ENCODE data around the gene MEGF8.

MEGF8 gene

DNA sequence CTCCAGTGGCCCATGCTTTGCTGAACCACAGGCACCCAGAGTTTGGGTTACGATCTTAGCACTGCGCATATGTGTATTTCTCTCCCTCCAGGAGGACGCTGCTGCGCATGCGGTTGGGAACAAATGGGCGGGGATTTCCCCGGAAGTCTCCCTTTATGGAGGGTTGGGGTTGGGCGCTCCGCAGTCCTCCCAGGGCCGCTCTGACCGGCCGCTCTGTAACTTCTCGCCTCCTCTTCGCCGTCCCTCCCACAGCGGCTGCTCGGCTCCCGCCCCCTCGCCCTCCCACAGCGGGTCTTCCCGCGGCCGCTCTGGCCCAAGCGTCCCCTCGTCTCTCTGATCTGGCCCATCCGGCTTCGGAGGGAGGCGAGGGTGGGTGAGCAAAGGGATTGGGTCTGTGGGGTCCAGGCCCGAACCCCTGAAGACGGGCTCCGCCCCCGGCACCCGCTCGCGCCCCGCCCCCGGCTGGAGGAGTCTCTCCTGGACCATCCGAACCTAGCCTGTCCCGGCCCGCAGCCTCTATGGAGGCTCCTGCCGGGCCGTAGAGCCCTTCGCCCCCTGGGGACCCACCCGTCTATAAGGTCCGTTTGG is at the start of gene MEGF8:
Gene MEGF8 (plus strand): TSS at position 328 of the 588 bp plus-strand sequence. CDS start 609 bp downstream, outside the sequence.
- no peak for TF ChIP-seq CTCF (IDR thresholded peaks at IDR 0.05)
- Histone ChIP-seq H3K27ac (peak within 1 kb of the TSS; percentile 39 to 76), H3K4me3 (peak within 1 kb of the TSS; percentile 82)
- peak; percentile 98 for DNase-seq (ENCODE audit: low spot score)

DNA sequence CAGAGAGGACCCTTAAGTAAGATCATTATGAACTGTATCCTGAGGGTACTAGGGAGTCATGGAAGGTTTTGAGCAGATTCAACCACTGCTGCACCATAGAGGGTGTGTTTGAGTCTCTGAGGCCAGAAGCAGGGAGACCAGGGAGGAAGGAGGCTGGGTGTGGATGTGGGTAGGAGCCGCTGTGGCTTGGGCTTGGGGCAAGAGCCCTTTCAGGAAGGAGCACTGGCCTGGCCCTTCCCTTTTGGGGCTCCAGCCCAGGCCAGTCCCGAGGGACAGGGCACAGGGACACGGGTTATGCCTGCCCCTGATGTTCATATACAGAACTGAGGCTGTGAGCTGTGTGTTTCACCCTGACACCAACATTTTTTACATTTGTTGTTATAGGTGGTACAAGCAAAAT is 49.2 kb upstream of the MEGF8 start:
- no peak for DNase-seq (ENCODE audit: low spot score)
- Histone ChIP-seq H3K27ac (peak overlapping the region; percentile 98 to 100), H3K4me3 (no peak overlapping the region)
- TF ChIP-seq CTCF (IDR thresholded peaks at IDR 0.05): no peak

- DNase-seq (ENCODE audit: low spot score): no peak
- H3K4me3 ChIP-seq: no peak overlapping the region
- H3K27ac ChIP-seq: peak overlapping the region; percentile 98 to 100
- no peak for TF ChIP-seq CTCF (IDR thresholded peaks at IDR 0.05)
These were observed 48.6 kb upstream of the MEGF8 start for GRCh38 chr19:42276821-42277220.

DNA sequence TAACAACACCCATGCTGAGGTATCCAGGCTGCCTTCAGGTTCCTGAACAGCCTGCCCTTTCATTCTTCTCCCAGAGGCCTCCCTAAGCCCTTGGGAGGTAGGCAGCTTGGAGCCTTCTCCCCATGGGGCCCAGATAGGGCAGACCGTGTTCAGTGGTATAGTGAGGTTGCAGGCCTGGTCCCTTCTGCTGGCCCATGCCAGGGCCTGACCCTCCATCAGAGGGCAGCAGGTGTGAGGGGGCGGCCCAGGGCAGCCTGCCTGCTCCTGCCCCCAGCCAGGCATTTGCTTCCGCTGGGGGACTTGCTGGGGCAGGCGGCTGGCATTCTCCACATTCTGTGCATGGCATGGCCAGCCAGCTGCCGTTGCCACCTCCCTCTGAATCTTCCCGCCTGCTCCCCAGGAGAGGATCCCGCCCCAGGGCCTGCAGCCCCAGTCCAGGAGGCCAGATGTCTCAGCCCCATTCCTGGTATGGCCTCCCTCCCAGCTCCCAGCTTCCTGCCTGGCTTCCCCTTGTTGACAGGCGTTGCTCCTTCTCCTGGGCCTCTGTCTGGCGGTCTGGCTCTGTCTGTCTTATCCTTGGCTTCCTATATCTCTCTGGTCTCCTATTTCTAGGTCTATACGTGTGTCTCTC is 47.5 kb upstream of the MEGF8 start:
- TF ChIP-seq CTCF (IDR thresholded peaks at IDR 0.05): no peak
- peak overlapping the region; percentile 11 for H3K4me3 ChIP-seq
- H3K27ac ChIP-seq: peak overlapping the region; percentile 98 to 100
- DNase-seq (ENCODE audit: low spot score): peak; percentile 70

DNA sequence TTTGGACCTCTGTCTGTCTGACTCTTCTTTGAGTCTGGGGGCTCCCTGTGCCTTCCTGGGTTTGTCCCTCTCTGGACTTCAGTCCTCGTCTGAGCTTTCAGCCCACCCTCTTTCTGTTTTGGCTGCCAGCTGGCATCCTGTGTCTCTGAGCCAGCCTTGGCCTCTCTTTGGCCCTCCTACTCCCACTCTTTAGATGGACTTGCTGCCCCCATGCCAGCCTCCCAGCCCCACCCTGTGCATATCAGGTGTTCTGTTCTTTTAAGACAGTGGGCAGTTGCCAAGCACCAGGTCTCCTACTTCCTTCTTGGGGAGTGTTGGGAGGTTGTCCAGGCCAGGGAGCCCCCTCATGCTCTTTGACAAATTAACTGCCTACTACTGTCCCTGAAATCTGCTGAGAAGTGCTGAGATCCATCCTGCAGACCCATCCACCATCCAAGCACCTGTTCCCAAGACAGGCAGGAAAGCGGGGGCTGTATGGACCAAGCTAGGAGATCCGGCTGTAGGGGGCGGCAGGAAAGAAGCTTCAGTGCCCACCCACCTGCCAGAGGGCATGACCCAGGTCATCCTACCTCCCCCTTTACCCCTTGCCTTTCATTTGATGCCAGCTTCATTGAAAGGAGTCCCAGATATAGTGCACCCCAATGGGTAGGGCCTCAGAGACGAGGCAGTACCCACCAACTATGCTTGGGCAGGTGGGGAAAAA is 46.8 kb upstream of the MEGF8 start:
- Histone ChIP-seq H3K27ac (peak overlapping the region; percentile 98 to 100), H3K4me3 (peak overlapping the region; percentile 97)
- TF ChIP-seq CTCF (IDR thresholded peaks at IDR 0.05): no peak
- DNase-seq (ENCODE audit: low spot score): peak; percentile 75

DNA sequence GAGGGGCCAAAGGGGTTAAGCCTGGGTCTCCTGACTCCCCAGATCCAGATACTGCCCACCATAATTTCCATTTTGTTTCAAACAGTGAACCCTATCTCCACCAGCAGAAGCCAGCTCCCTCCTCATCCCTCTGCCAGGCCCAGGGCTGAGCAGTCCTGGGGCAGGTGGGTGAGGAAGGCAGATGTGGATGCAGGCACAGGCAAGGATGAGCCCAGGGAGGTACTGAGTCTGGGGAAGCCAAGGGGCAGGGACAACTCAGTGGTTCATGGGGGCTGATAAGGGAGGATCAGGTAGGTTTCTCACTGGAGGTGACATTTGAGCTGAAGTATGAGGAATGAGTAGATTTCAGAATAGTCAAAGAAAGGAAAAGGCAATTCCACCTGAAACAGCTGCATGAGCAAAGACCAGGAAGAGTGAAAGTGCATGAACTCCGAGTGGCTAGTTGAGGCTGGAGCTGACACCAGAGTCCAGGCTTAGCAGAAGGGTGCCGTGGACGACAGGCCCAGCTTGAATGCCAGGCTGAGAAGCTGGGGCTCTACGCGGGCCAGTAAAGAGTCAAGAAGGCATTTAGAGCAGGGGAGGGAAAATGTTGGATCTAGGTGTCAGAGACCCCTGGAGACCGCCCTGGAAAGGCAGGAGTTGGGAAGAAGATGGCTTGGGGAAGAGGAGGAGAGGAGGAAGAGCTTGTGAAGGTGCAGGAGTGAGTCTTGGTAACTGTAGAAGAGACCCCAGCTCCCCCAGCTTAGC is 46.1 kb upstream of the MEGF8 start:
- Histone ChIP-seq H3K4me3 (peak overlapping the region; percentile 97), H3K27ac (peak overlapping the region; percentile 98 to 100)
- TF ChIP-seq CTCF (IDR thresholded peaks at IDR 0.05): no peak
- peak; percentile 73 for DNase-seq (ENCODE audit: low spot score)
